ENCODE data around the gene RNF31. TPM values are rescaled to one million over a fixed set of nuclear protein-coding genes. Genes with fewer than 3 reads are reported as not detected.
A peak's percentile ranks its signal among the peaks of the same experiment; 100 is the strongest.

Gene RNF31
- total RNA-seq, 1 experiment from 2014 or later = 48.6 TPM

- ATAC-seq (no peak), DNase-seq (ENCODE audit: low read depth, low spot score) (no peak)
- ChIA-PET CTCF (no interaction called here), POLR2A (no interaction called here)
- H3K4me3 ChIP-seq (ENCODE audit: low read depth in 2 of 2, low read length in 2 of 2) = no peak overlapping the region
- no peaks in the 10 kb centered on the region for H3K27me3 ChIP-seq (ENCODE audit: control insufficient read depth, insufficient read depth, low read length)
- no TSS peak for BruUV-seq (replicated peaks)
- TF ChIP-seq, protein P1, sequence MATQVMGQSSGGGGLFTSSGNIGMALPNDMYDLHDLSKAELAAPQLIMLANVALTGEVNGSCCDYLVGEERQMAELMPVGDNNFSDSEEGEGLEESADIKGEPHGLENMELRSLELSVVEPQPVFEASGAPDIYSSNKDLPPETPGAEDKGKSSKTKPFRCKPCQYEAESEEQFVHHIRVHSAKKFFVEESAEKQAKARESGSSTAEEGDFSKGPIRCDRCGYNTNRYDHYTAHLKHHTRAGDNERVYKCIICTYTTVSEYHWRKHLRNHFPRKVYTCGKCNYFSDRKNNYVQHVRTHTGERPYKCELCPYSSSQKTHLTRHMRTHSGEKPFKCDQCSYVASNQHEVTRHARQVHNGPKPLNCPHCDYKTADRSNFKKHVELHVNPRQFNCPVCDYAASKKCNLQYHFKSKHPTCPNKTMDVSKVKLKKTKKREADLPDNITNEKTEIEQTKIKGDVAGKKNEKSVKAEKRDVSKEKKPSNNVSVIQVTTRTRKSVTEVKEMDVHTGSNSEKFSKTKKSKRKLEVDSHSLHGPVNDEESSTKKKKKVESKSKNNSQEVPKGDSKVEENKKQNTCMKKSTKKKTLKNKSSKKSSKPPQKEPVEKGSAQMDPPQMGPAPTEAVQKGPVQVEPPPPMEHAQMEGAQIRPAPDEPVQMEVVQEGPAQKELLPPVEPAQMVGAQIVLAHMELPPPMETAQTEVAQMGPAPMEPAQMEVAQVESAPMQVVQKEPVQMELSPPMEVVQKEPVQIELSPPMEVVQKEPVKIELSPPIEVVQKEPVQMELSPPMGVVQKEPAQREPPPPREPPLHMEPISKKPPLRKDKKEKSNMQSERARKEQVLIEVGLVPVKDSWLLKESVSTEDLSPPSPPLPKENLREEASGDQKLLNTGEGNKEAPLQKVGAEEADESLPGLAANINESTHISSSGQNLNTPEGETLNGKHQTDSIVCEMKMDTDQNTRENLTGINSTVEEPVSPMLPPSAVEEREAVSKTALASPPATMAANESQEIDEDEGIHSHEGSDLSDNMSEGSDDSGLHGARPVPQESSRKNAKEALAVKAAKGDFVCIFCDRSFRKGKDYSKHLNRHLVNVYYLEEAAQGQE (IDR thresholded peaks at IDR 0.05; ENCODE audit: insufficient read depth in 1 of 2, low read depth in 2 of 2, low read length in 1 of 2) = no peak
- TF ChIP-seq TCF7L2 (IDR thresholded peaks at IDR 0.05; ENCODE audit: low read depth, low read length) (no peak), CTCF (IDR thresholded peaks at IDR 0.05) (no peak), SIN3A (IDR thresholded peaks at IDR 0.05; ENCODE audit: borderline replicate concordance, insufficient read depth, low read depth, low read length) (no peak), POLR2AphosphoS5 (IDR thresholded peaks at IDR 0.05; ENCODE audit: low read depth, low read length) (no peak)
- in situ Hi-C loops (cut with HindIII; ENCODE audit: low pct_unique_long_range_greater_than_20kb, low sequenced_read_pairs) = no loop called here
- intact Hi-C loops (cut with micrococcal nuclease; ENCODE audit: unreplicated experiment) = no loop called here
- no peak overlapping the region for H3K27ac ChIP-seq (ENCODE audit: low read length)
- H3K4me1 ChIP-seq (ENCODE audit: control insufficient read depth, insufficient read depth, low read length) = peaks cover 8% of the 10 kb centered on the region
- peaks cover 4% of the 10 kb centered on the region for H3K36me3 ChIP-seq (ENCODE audit: control insufficient read depth, insufficient read depth, low read length)
- no peaks in the 10 kb centered on the region for H3K9me3 ChIP-seq (ENCODE audit: control insufficient read depth, insufficient read depth, low read depth, low read length)
These were observed 45.6 kb downstream of the RNF31 start for GRCh38 chr14:24192933-24193332.

- Histone ChIP-seq H3K9me3 (ENCODE audit: control insufficient read depth, insufficient read depth, low read depth, low read length) (no peaks in the 10 kb centered on the region), H3K4me1 (ENCODE audit: control insufficient read depth, insufficient read depth, low read length) (peaks cover 4% of the 10 kb centered on the region), H3K36me3 (ENCODE audit: control insufficient read depth, insufficient read depth, low read length) (peaks cover 4% of the 10 kb centered on the region), H3K27ac (ENCODE audit: low read length) (peak overlapping the region; percentile 92), H3K27me3 (ENCODE audit: control insufficient read depth, insufficient read depth, low read length) (no peaks in the 10 kb centered on the region), H3K4me3 (ENCODE audit: low read depth in 2 of 2, low read length in 2 of 2) (peak overlapping the region; percentile 68 to 73)
- in situ Hi-C loops (cut with HindIII; ENCODE audit: low pct_unique_long_range_greater_than_20kb, low sequenced_read_pairs) (no loop called here), intact Hi-C loops (cut with micrococcal nuclease; ENCODE audit: unreplicated experiment) (no loop called here)
- no peak for TF ChIP-seq POLR2AphosphoS5 (IDR thresholded peaks at IDR 0.05; ENCODE audit: low read depth, low read length)
- TF ChIP-seq, protein P1 (IDR thresholded peaks at IDR 0.05; ENCODE audit: insufficient read depth in 1 of 2, low read depth in 2 of 2, low read length in 1 of 2) = no peak
- no peak for TF ChIP-seq CTCF (IDR thresholded peaks at IDR 0.05)
- no peak for TF ChIP-seq SIN3A (IDR thresholded peaks at IDR 0.05; ENCODE audit: borderline replicate concordance, insufficient read depth, low read depth, low read length)
- no peak for TF ChIP-seq TCF7L2 (IDR thresholded peaks at IDR 0.05; ENCODE audit: low read depth, low read length)
- no peak for DNase-seq (ENCODE audit: low read depth, low spot score)
- no peak for ATAC-seq
- TSS peak; percentile 65 for BruUV-seq (replicated peaks)
- POLR2A ChIA-PET = interaction anchor here (0.6 kb wide), 1 partner anchor 59 kb away, joined by 24 read pairs; no protein-coding TSS in a partner anchor
- CTCF ChIA-PET = no interaction called here
These were observed 47.0 kb downstream of the RNF31 start for GRCh38 chr14:24194186-24194872.
